Measurements from ENCODE around the gene DNAJC4. TPM values are rescaled to one million over a fixed set of nuclear protein-coding genes. Genes with fewer than 3 reads are reported as not detected.

The DNAJC4 gene
- total and polyA plus RNA-seq, 9 of the 15 experiments (the other 6 are each of a cell fraction or from before 2014, with no cell fraction given): 4.0 to 32.6 (median 19.9) TPM

DNA sequence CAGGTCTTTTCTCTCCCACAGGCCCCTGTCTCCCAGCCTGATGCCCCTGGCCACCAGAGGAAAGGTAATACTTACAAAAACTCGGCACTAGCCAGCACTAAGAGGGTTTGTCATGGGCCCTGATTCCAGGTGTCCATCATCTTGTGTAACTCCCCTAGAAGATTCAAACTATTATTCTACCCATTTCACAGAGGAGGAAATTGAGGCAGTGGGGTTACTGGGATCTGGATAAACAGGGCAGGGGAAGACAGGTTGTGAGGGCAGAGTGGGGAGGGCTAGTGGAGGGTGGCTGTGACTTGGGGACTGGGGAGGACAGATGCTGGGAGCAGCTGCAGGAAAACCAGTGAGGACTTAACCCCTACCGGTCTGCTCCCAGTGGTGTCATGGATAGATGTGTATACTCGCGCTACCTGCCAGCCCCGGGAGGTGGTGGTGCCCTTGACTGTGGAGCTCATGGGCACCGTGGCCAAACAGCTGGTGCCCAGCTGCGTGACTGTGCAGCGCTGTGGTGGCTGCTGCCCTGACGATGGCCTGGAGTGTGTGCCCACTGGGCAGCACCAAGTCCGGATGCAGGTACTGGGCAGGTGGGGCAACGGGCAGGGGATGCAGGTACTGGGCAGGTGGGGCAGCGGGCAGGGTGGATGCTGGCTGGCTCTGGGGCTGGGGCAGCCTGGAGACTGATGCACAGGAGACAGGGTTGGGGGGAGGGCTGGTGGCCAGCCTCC, 5.3 kb downstream of the DNAJC4 start (continued):
- no peak for TF ChIP-seq XRCC3 (IDR thresholded peaks at IDR 0.05)
- TF ChIP-seq, protein P1, sequence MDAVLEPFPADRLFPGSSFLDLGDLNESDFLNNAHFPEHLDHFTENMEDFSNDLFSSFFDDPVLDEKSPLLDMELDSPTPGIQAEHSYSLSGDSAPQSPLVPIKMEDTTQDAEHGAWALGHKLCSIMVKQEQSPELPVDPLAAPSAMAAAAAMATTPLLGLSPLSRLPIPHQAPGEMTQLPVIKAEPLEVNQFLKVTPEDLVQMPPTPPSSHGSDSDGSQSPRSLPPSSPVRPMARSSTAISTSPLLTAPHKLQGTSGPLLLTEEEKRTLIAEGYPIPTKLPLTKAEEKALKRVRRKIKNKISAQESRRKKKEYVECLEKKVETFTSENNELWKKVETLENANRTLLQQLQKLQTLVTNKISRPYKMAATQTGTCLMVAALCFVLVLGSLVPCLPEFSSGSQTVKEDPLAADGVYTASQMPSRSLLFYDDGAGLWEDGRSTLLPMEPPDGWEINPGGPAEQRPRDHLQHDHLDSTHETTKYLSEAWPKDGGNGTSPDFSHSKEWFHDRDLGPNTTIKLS (IDR thresholded peaks at IDR 0.05; ENCODE audit: borderline replicate concordance, low read depth): no peak
- no peak for TF ChIP-seq EGR1 (conservative IDR thresholded peaks at IDR 0.05)
- TF ChIP-seq ZNF764 (CRISPR knock-in tag; IDR thresholded peaks at IDR 0.05; ENCODE audit: low read depth): no peak
- no peak for TF ChIP-seq PTTG1 (tag; IDR thresholded peaks at IDR 0.05; ENCODE audit: low read depth)
- peak in 1 of 2 experiments; percentile 26; a peak in 1 of 4 replicates for TF ChIP-seq HDAC1 (IDR thresholded peaks at IDR 0.05)
- no peak for TF ChIP-seq NFIC (IDR thresholded peaks at IDR 0.05)
- no peak for TF ChIP-seq ZKSCAN8 (CRISPR knock-in tag; IDR thresholded peaks at IDR 0.05)
- TF ChIP-seq HCFC1 (IDR thresholded peaks at IDR 0.05; ENCODE audit: low read depth, low read length): no peak
- no peak for TF ChIP-seq CEBPG (CRISPR knock-in tag; IDR thresholded peaks at IDR 0.05)
- no peak for TF ChIP-seq CEBPG (tag; conservative IDR thresholded peaks at IDR 0.05 in 1 of 2, IDR thresholded peaks at IDR 0.05 in 1 of 2)
- TF ChIP-seq RFX5 (IDR thresholded peaks at IDR 0.05; ENCODE audit: low read depth, low read length): no peak
- TF ChIP-seq, protein P2, sequence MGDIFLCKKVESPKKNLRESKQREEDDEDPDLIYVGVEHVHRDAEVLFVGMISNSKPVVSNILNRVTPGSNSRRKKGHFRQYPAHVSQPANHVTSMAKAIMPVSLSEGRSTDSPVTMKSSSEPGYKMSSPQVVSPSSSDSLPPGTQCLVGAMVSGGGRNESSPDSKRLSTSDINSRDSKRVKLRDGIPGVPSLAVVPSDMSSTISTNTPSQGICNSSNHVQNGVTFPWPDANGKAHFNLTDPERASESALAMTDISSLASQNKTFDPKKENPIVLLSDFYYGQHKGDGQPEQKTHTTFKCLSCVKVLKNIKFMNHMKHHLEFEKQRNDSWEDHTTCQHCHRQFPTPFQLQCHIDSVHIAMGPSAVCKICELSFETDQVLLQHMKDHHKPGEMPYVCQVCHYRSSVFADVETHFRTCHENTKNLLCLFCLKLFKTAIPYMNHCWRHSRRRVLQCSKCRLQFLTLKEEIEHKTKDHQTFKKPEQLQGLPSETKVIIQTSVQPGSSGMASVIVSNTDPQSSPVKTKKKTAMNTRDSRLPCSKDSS (IDR thresholded peaks at IDR 0.05; ENCODE audit: low read depth, partially characterized antibody): no peak
- TF ChIP-seq, protein P3, sequence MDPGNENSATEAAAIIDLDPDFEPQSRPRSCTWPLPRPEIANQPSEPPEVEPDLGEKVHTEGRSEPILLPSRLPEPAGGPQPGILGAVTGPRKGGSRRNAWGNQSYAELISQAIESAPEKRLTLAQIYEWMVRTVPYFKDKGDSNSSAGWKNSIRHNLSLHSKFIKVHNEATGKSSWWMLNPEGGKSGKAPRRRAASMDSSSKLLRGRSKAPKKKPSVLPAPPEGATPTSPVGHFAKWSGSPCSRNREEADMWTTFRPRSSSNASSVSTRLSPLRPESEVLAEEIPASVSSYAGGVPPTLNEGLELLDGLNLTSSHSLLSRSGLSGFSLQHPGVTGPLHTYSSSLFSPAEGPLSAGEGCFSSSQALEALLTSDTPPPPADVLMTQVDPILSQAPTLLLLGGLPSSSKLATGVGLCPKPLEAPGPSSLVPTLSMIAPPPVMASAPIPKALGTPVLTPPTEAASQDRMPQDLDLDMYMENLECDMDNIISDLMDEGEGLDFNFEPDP (CRISPR knock-in tag; IDR thresholded peaks at IDR 0.05): no peak
- TF ChIP-seq, protein P4, sequence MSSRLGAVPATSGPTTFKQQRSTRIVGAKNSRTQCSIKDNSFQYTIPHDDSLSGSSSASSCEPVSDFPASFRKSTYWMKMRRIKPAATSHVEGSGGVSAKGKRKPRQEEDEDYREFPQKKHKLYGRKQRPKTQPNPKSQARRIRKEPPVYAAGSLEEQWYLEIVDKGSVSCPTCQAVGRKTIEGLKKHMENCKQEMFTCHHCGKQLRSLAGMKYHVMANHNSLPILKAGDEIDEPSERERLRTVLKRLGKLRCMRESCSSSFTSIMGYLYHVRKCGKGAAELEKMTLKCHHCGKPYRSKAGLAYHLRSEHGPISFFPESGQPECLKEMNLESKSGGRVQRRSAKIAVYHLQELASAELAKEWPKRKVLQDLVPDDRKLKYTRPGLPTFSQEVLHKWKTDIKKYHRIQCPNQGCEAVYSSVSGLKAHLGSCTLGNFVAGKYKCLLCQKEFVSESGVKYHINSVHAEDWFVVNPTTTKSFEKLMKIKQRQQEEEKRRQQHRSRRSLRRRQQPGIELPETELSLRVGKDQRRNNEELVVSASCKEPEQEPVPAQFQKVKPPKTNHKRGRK (tag; IDR thresholded peaks at IDR 0.05): no peak
- TF ChIP-seq PHF8 (IDR thresholded peaks at IDR 0.05; ENCODE audit: borderline replicate concordance, low read length): no peak
- no peak for TF ChIP-seq KAT7 (CRISPR knock-in tag; IDR thresholded peaks at IDR 0.05; ENCODE audit: borderline replicate concordance)
- peak; percentile 96 for TF ChIP-seq BCOR (IDR thresholded peaks at IDR 0.05)
- TF ChIP-seq CHD2 (IDR thresholded peaks at IDR 0.05; ENCODE audit: low read depth, low read length): no peak
- TF ChIP-seq ZNF57 (CRISPR knock-in tag; IDR thresholded peaks at IDR 0.05): no peak
- TF ChIP-seq SMC3 (conservative IDR thresholded peaks at IDR 0.05; ENCODE audit: insufficient read depth, low read depth, low read length): no peak
- no peak for TF ChIP-seq PCBP1 (IDR thresholded peaks at IDR 0.05; ENCODE audit: low read depth, low read length, poor library complexity, severe bottlenecking)
- peak; percentile 59 for TF ChIP-seq ZNF121 (CRISPR knock-in tag; conservative IDR thresholded peaks at IDR 0.05)
- no peak for TF ChIP-seq MEF2D (tag; conservative IDR thresholded peaks at IDR 0.05; ENCODE audit: low read depth)
